NCI-H774 (cell line): ENCODE results near the gene LGALS7B.
A peak's percentile ranks its signal among the peaks of the same experiment; 100 is the strongest.
"Not testable (repeated sequence)": the region's sequence is repeated elsewhere in the genome, so short reads cannot be mapped to it uniquely, and the experiment has no call there.

Experiments
- DNase-seq: peaks from one replicate; lab custom pipeline; 2025; lab: John Stamatoyannopoulos, UW

Gene LGALS7B

GRCh38 chr19:38821230-38821825 is 32.3 kb downstream of the LGALS7B start:
- not testable (repeated sequence) for DNase-seq

- DNase-seq, result not testable (repeated sequence)
Measured at GRCh38 chr19:38825936-38826335, 36.9 kb downstream of the LGALS7B start.

- no peak for DNase-seq
Measured at GRCh38 chr19:38826856-38827551, 38.0 kb downstream of the LGALS7B start.

GRCh38 chr19:38829203-38829602 is 40.2 kb downstream of the LGALS7B start:
- DNase-seq, result not testable (repeated sequence)

GRCh38 chr19:38830039-38830733 is 41.2 kb downstream of the LGALS7B start:
- DNase-seq, result no peak

- DNase-seq, result peak; percentile 31
Measured at GRCh38 chr19:38831142-38831605, 42.2 kb downstream of the LGALS7B start.

- no peak for DNase-seq
Measured at GRCh38 chr19:38833092-38833425, 44.1 kb downstream of the LGALS7B start.

GRCh38 chr19:38834104-38834490 is 45.1 kb downstream of the LGALS7B start:
- no peak for DNase-seq

GRCh38 chr19:38834590-38834989 is 45.6 kb downstream of the LGALS7B start:
- no peak for DNase-seq

- no peak for DNase-seq
Measured at GRCh38 chr19:38836159-38836982, 47.4 kb downstream of the LGALS7B start.

GRCh38 chr19:38836983-38837626 is 48.1 kb downstream of the LGALS7B start:
- DNase-seq, result no peak

- DNase-seq, result peak; percentile 15
Measured at GRCh38 chr19:38837656-38838121, 48.7 kb downstream of the LGALS7B start.

GRCh38 chr19:38838208-38838985 is 49.4 kb downstream of the LGALS7B start:
- DNase-seq, result no peak

GRCh38 chr19:38838986-38839761 is 50.2 kb downstream of the LGALS7B start:
- no peak for DNase-seq

GRCh38 chr19:38839816-38840582 is 51.0 kb downstream of the LGALS7B start:
- DNase-seq, result no peak

- DNase-seq, result no peak
Measured at GRCh38 chr19:38840583-38840968, 51.6 kb downstream of the LGALS7B start.
